Stimulated activated CD4-positive, alpha-beta T cell treated with anti-CD3 and anti-CD28 coated beads, Interleukin-1b, Interleukin-23, amount 100 ng/mL, for 1 hour (primary cell): ENCODE measurements around the gene BAHD1.
A peak's percentile ranks its signal among the peaks of the same experiment; 100 is the strongest.

Experiments used
- DNase-seq, 2 donors: peaks; one replicate each; pipeline ENCODE4 v3.0.0-alpha.2; 2020; ENCODE audit warnings: low read depth in 2 of 2

Gene BAHD1

DNA sequence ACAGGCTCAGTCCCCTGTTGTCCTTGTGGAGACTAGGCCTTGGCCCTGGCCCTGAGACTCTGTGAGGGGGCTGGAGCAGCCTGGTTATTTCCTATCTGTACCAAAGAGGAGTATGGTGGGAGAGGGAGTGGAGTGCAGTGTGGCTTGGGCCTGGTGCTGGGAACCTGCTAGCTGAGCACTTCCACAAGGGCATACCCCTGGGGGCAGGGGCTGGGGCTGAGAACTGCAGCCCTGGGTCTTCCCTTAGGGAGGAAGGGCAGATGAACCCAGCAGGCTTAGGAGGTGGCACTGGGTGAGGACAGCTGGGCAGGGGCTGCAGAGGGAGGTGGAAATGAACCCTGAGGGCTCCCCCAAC, 26.5 kb downstream of the BAHD1 start:
- DNase-seq: no peak

DNA sequence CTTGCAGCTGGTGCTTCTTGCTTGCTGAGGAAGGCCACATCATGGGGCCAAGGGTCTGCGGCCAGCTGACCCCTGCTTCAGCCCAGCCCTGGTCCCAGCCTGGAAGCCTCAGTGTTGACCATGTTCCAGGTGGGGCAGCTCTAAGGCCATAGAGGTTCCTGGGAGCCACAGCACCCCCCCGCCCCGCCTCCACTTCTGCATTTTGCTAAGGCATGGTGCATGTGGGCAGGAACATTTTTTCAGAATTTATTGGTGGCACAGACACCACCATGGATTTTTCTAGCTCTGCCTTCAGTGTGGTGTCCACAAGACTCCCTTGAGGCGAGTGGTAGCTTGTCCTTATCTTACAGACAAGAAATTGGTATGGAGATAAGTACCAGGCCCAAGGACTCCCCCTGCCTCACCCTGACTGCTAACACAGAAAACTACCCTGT, 28.2 kb downstream of the BAHD1 start:
- DNase-seq: no peak

DNA sequence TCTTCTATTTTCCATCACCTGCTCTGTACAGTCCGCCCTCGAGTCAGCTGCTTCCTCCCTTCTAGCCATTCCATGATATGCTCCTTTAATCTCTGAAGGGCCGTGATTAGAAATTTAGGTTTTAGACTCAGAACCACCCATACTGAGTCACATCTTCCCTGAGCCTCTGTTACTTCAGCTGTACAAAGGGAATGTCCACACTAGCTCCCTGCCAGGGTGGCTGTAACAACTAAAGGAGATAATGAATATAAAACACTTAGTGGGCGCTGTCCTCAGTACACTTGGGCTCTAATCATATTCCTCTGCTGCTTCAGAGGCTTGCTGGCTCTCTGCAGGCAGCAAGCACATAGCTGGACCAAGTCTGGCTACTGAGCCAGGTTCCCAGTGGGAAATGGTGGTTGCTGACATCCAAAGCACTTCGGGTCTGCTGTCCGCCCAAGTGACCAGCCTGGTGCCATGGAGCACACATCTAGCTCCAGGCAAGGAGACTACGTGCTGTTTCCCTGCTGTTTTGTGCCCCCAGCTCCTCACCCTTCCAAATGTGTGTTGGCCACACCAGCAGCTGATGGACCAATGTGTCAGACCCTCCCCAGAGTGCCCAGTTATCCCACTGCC, 29.1 kb downstream of the BAHD1 start:
- DNase-seq: no peak

DNA sequence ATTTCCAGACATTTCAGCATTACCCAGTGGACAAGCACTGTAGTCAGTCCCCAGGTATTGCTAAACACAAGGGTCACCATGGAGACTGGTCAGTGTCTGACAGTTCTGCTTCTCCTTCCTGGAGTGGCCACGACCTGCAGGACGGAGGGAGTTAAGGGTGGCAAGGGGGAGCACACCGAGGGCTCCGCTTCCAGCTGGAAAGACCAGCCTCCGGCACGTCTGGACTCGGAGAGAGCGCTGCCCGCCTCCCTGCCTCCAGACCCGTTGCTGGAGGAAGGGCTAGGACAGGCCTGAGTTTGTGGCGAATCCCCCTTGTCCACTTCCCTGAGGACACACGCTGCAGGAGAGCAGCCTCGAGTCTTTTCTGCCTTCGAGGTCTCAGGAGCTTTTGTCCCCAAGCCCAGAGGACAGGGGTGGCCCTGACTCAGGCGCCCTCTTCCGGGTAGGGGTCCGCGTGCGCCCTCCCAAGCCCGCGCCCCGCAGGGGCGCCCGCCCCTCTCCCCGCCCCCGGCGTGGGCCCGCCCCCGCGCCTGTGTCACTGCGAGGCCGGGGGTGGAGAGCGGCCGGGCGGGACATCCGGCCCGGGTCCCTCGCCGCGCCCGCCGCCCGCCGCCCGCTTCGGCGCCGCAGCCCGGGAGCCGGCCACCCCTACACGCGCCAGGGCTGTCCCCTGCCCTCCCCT, 29.8 kb downstream of the BAHD1 start, which contains the start of gene CHST14:
TSS of gene CHST14 (plus strand) at position 562 of the 682 bp plus-strand sequence. CDS start 230 bp downstream, outside the sequence.
- peak; percentile 19 to 29 for DNase-seq

DNA sequence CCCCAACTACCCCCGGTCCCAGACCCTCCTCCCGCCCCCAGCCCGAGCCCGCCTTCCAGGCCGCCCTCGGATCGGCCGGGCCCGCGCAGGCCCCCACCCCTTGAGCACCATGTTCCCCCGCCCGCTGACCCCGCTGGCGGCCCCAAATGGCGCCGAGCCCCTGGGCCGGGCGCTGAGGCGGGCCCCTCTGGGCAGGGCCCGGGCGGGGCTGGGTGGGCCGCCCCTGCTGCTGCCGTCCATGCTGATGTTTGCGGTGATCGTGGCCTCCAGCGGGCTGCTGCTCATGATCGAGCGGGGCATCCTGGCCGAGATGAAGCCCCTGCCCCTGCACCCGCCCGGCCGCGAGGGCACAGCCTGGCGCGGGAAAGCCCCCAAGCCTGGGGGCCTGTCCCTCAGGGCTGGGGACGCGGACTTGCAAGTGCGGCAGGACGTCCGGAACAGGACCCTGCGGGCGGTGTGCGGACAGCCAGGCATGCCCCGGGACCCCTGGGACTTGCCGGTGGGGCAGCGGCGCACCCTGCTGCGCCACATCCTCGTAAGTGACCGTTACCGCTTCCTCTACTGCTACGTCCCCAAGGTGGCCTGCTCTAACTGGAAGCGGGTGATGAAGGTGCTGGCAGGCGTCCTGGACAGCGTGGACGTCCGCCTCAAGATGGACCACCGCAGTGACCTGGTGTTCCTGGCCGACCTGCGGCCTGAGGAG, 30.5 kb downstream of the BAHD1 start:
- no peak for DNase-seq

DNA sequence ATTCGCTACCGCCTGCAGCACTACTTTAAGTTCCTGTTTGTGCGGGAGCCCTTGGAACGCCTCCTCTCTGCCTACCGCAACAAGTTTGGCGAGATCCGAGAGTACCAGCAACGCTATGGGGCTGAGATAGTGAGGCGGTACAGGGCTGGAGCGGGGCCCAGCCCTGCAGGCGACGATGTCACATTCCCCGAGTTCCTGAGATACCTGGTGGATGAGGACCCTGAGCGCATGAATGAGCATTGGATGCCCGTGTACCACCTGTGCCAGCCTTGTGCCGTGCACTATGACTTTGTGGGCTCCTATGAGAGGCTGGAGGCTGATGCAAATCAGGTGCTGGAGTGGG, 31.0 kb downstream of the BAHD1 start:
- no peak for DNase-seq

- no peak for DNase-seq
Measured at GRCh38 chr15:40472171-40472727, 31.5 kb downstream of the BAHD1 start.

DNA sequence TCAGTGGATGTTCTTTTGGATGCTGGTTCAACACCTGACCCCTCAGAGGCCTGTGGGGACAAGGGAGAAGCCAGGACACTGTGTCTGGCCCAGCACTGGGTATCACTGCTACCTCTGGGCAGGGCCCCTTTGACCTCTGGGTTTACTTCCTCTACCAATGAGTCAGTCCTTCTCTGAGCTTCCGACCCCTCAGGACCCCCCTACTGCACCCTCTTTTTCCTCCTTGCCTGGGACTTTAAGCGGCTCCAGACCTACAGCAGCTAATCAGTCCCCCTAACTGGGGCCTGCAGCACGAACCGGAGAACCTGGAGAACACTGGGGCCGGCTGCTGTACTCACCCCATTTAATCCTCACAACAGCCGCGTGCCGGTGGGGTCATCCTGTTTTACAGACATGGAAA, 33.8 kb downstream of the BAHD1 start:
- no peak for DNase-seq

DNA sequence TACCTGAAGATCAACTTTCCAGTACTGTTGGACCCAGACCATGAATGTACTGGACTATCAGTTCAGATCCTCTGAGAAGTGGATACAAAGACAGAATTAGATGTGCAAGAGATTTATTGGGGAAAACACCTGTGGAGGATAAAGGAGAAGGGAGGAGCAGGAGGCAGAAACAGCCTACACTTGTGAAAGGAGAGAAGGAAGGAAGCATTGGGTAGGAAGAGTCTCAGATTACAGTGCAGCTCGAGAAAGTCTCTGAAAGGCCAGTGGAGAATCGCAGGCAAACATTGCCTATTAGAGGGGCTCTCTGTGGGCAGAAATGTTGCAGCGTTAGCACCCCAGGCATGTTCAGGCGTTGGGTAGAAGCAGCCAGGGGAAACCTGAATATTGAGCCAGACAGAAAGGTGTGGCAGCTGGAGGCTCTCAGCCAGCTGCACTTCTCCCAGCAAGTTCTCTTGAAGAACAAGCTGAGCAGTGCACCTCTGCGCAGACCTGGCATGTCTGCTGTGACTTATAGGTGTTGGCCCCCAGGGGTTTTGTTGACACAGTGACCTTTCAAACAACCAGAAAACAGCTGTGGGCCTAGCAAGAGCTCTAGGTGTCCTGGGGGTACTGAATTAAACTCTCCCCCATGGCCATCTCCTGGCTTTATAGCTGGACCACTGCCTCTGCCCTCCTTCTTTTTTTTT, 37.0 kb downstream of the BAHD1 start:
- DNase-seq: no peak

DNA sequence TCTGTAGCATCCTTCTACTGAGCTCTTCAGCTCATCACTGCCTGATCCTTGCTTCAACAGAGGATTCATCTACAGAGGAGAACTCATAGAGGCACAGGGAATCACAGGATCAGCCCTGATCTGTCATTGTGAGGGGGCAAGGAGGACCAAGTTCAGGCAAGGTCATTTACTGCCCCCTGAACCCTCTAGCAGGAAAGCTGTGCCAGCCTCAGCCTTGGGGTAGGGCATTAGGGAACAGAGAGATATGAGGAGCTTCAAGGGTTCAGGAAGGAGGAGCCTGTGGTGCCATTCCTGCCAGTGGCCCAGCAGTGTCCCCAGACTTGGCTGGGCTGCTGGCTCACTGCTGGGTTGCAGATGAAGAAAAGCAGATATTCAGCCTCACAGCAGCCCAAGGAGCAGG, 38.3 kb downstream of the BAHD1 start:
- no peak for DNase-seq

DNA sequence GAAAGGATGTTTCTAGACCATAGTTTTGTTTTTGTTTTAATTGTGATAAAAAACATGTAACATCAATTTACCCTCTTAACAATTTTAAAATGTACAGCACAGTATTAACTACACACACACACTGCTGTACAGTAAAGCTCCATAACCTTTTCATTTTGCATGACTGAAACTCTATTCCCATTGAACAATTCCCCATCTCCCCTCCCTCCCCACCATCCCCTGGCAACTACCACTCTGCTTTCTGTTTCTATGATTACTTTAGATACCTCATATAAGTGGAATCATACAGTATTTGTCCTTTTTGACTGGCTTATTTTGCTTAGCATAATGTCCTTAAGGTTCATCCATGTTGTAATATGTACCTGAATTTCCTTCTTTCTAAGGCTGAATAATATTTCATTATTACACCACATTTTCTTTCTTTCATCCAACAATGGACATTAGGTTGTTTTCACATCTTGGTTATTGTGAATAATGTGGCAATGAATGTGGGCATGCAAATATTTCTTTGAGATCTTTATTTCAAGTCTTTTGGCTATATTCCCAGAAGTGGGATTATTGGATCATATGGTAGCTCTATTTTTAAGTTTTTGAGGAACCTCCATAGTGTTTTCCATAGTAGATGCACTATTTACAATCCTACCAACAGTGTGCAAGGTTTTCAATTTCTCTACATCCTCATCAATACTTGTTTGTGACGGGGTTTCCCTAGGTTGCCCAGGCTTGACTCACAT, 40.8 kb downstream of the BAHD1 start:
- DNase-seq: no peak

GRCh38 chr15:40483919-40484318, 43.2 kb downstream of the BAHD1 start:
- DNase-seq: no peak

DNA sequence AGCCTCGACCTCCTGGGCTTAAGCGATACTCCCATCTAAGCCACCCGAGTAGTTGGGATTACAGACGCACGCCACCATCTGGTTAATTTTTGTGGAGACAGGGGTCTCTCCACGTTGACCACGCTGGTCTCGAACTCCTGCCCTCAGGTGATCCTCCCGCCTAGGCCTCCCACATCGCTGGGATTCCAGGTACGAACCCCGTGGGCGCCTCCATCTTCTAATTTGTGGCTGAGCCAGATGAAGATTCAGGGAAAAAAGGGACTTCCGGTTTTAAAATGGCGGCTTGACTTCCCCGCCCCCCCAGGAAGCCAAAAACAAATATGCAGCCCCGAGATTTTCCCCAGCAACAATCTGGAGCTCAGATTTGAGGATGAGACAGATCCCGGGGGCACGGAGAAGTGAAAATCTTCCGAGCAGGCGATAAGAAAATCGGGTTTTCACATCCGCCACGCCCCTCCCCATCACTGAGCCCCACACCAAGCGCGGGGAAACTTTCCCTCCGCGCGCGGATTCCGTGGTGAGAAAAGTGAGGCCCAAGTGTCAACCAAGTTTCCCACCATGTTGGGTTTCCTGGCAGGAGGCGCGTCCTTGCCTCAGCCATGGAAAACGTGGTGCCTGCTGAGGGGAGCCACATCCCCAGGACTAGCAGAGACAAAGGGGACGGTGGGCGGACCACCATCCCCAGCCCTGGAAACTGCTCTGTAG, 45.5 kb downstream of the BAHD1 start:
- DNase-seq: no peak

GRCh38 chr15:40487816-40488682, 47.3 kb downstream of the BAHD1 start:
- no peak for DNase-seq

- no peak for DNase-seq
Measured at GRCh38 chr15:40489274-40490175, 48.8 kb downstream of the BAHD1 start.

GRCh38 chr15:40493089-40493840, 52.5 kb downstream of the BAHD1 start:
- DNase-seq: peak in 1 of 2 donors; percentile 22

DNA sequence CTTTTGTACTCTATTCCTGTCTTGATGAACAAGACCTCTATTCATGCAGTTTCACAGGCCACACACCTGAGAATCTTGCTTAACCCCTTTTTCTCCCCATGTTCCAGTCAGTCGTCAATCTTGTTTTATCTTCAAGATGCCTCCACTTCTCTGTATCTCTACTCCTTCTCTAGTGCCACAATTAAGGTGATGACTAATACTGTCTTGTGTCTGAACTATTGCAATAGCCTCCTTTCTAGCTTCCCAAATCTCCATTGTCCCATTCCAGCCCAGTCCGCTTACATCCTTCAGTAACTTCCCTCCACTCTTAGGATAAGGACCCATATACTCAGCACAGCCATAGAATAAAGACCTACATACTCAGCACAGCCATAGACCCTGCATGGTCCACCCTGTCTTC, 54.8 kb downstream of the BAHD1 start:
- no peak for DNase-seq

- no peak for DNase-seq
Measured at GRCh38 chr15:40498418-40498817, 57.7 kb downstream of the BAHD1 start.
